HEK293 (cell line): ENCODE results near the gene ASCL2.

Experiments used
- CTCF ChIA-PET: fragments of 350-600 bp; formaldehyde crosslinking; extraction: SDS; loops from one replicate; lab custom pipeline; 2021; ENCODE audit warnings: antibody characterized with exemption; lab: Yijun Ruan, JAX
- POLR2A ChIA-PET: fragments of 300-600 bp; formaldehyde crosslinking; extraction: SDS; loops from one replicate; lab custom pipeline; 2020; ENCODE audit warnings: antibody characterized with exemption, inconsistent platforms; lab: Yijun Ruan, JAX
- H3K27ac ChIP-seq: fragments of 200-500 bp; sonication (Bioruptor generic); 2 replicates; pipeline ENCODE4 v1.5.1; 2014; ENCODE audit warnings: low read depth, low read length, control low read depth, inconsistent platforms; ENCODE audit errors: extremely low read depth
- H3K36me3 ChIP-seq, 2 experiments: fragments of 200-500 bp in 1 of 2; sonication (Bioruptor generic) in 1 of 2; 1 replicate in 1 of 2; 2 replicates in 1 of 2; pipeline ENCODE4 v1.5.1; 2014 to 2017; ENCODE audit warnings: inconsistent platforms in 2 of 2, low read length in 2 of 2; ENCODE audit not compliant: control insufficient read depth in 2 of 2, insufficient read depth in 1 of 2
- H3K4me1 ChIP-seq: fragments of 200-500 bp; sonication (Bioruptor generic); 2 replicates; pipeline ENCODE4 v1.5.1; 2014; ENCODE audit warnings: mild to moderate bottlenecking, low read length, inconsistent platforms; ENCODE audit not compliant: control insufficient read depth, insufficient read depth
- H3K4me3 ChIP-seq: 2 replicates; pipeline ENCODE4 v1.5.1; 2011; ENCODE audit warnings: low read depth, mild to moderate bottlenecking, control low read depth, low read length, moderate library complexity
- H3K9me3 ChIP-seq: fragments of 200-500 bp; sonication (Bioruptor generic); 2 replicates; pipeline ENCODE4 v1.5.1; 2014; ENCODE audit warnings: low read depth, low read length, inconsistent platforms; ENCODE audit not compliant: control insufficient read depth, insufficient read depth
- ELK4 ChIP-seq: IDR thresholded peaks from 2 replicates; pipeline ENCODE4 v1.6.1; 2011; ENCODE audit warnings: mild to moderate bottlenecking, low read depth, low read length, borderline replicate concordance
- GLI2 ChIP-seq: fragments of 450-650 bp; formaldehyde crosslinking; IDR thresholded peaks from 2 replicates; pipeline ENCODE4; 2017; ENCODE audit warnings: missing biosample characterization, missing genetic modification characterization, low read depth, borderline replicate concordance
- OSR2 ChIP-seq: fragments of 450-650 bp; formaldehyde crosslinking; IDR thresholded peaks from 2 replicates; pipeline ENCODE4 v1.5.1; 2016; ENCODE audit warnings: missing biosample characterization, missing genetic modification characterization
- ZNF19 ChIP-seq: fragments of 450-650 bp; formaldehyde crosslinking; IDR thresholded peaks from 2 replicates; pipeline ENCODE4; 2016; ENCODE audit warnings: missing biosample characterization, missing genetic modification characterization, low read depth
- ZNF214 ChIP-seq: fragments of 450-650 bp; formaldehyde crosslinking; IDR thresholded peaks from 2 replicates; pipeline ENCODE4 v1.5.1; 2017; ENCODE audit warnings: missing biosample characterization, mild to moderate bottlenecking, missing genetic modification characterization, borderline replicate concordance
- ZNF558 ChIP-seq: fragments of 450-650 bp; formaldehyde crosslinking; IDR thresholded peaks from 2 replicates; pipeline ENCODE4 v1.5.1; 2016; ENCODE audit warnings: missing biosample characterization, missing genetic modification characterization
- ZNF626 ChIP-seq: fragments of 450-650 bp; sonication (Bioruptor Pico); formaldehyde crosslinking; IDR thresholded peaks from 2 replicates; pipeline ENCODE4 v1.5.1; 2018; ENCODE audit warnings: missing biosample characterization, missing genetic modification characterization, inconsistent platforms
- ZNF701 ChIP-seq: fragments of 450-650 bp; formaldehyde crosslinking; IDR thresholded peaks from 2 replicates; pipeline ENCODE4 v1.5.1; 2016; ENCODE audit warnings: missing biosample characterization, missing genetic modification characterization
- ZXDB ChIP-seq: fragments of 450-650 bp; formaldehyde crosslinking; IDR thresholded peaks from 2 replicates; pipeline ENCODE4 v1.5.1; 2016; ENCODE audit warnings: missing biosample characterization, missing genetic modification characterization
- TF ChIP-seq, protein P1 (sequence below): fragments of 450-650 bp; formaldehyde crosslinking; IDR thresholded peaks from 2 replicates; pipeline ENCODE4 v1.5.1; 2016; ENCODE audit warnings: missing biosample characterization, missing genetic modification characterization
- TF ChIP-seq, protein P2 (sequence below): fragments of 450-650 bp; formaldehyde crosslinking; optimal IDR thresholded peaks from 2 replicates; pipeline ENCODE3; 2016; ENCODE audit warnings: missing biosample characterization, mild to moderate bottlenecking, missing genetic modification characterization
- TF ChIP-seq, protein P3 (sequence below): fragments of 450-650 bp; formaldehyde crosslinking; IDR thresholded peaks from 2 replicates; pipeline ENCODE4 v1.5.1; 2016; ENCODE audit warnings: missing biosample characterization, missing genetic modification characterization
- TF ChIP-seq, protein P4 (sequence below): fragments of 450-650 bp; formaldehyde crosslinking; IDR thresholded peaks from 2 replicates; pipeline ENCODE4 v1.5.1; 2016; ENCODE audit warnings: missing biosample characterization, missing genetic modification characterization

Gene ASCL2

DNA sequence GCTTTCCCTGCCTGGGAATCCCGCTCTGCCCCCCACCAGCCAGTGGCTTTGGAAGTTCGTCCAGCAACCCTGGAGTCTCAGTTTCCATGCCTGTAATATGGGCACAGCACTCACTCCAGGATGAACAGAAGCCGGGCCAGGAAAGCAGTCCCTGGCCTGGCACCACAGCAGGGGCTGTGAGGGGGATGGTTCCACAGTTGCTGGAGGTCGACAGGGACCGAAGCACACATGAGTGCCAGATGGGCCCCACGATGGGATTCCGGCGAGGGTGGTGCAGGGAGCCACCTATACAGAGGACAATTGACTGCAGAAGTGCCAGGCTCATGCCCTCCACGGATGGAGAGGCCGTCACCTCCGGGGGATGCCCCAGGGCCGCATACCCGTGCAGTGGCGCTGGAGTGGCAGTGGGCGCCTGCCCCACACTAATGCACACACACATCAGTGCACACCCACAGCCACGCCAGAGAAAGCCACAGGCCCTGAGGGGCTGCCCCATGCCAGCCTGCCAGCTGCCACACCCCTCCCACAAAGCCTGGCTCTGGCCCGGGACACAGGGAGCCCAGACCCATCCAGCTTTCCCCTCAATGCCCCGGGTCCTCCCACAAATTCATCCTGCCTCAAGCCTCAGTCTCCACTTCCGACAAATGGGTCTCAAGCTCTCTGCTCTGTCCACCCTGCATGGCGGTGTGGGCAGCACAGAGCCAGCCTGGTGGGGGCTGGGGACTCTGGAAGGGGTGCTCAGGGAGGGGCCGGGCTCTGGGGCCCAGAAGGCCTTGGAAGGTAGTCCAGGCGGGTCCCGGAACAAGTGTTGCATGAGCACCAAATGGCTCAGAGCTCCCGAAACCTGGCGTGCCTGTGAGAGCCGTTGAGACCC is 9.7 kb downstream of the ASCL2 start:
- POLR2A ChIA-PET: no interaction called here
- CTCF ChIA-PET: no interaction called here
- no peaks in the 10 kb centered on the region for H3K9me3 ChIP-seq
- no peak for TF ChIP-seq ZNF626 (tag by site-specific recombination)
- TF ChIP-seq ZNF558: no peak
- no peak overlapping the region for H3K4me3 ChIP-seq
- no peaks in the 10 kb centered on the region for H3K36me3 ChIP-seq
- H3K4me1 ChIP-seq: no peaks in the 10 kb centered on the region
- no peak overlapping the region for H3K27ac ChIP-seq

DNA sequence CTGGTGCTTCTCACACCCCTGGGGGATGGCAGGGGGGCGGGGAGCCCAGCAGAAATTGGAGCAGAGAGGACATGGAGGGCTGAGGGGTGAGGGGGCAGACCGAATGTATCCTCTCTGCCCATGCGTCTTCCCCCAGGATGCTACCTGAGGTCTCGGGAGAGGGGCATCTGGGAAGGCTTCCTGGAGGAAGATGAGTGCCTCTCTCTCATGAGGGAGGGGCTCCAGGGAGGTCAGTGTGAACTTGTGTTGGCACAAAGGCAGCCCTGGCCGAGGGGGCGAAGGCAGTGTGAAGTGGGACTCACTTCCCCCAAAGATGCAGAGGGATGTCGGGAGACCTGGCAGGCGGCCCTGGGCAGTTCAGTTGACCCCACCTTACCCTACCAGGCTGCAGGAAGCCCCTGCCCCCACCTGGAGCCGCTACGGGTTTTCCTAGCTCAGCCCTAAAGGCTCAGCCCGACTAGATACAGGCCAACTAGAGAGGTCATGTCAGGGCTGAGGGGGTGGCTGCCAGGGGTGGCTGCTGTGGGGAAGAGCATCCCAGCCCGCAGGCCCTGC is 10.4 kb downstream of the ASCL2 start:
- CTCF ChIA-PET: no interaction called here
- TF ChIP-seq OSR2 (tag by site-specific recombination) (no peak), ZNF701 (no peak), GLI2 (no peak), ELK4 (no peak), ZNF214 (no peak), ZNF19 (tag by site-specific recombination) (no peak), ZXDB (no peak)
- TF ChIP-seq, protein P1, sequence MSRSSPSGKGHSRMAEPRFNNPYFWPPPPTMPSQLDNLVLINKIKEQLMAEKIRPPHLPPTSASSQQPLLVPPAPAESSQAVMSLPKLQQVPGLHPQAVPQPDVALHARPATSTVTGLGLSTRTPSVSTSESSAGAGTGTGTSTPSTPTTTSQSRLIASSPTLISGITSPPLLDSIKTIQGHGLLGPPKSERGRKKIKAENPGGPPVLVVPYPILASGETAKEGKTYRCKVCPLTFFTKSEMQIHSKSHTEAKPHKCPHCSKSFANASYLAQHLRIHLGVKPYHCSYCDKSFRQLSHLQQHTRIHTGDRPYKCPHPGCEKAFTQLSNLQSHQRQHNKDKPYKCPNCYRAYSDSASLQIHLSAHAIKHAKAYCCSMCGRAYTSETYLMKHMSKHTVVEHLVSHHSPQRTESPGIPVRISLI (tag by site-specific recombination): no peak
- TF ChIP-seq, protein P2, sequence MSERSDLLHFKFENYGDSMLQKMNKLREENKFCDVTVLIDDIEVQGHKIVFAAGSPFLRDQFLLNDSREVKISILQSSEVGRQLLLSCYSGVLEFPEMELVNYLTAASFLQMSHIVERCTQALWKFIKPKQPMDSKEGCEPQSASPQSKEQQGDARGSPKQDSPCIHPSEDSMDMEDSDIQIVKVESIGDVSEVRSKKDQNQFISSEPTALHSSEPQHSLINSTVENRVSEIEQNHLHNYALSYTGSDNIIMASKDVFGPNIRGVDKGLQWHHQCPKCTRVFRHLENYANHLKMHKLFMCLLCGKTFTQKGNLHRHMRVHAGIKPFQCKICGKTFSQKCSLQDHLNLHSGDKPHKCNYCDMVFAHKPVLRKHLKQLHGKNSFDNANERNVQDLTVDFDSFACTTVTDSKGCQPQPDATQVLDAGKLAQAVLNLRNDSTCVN (tag by site-specific recombination): no peak
- TF ChIP-seq, protein P3, sequence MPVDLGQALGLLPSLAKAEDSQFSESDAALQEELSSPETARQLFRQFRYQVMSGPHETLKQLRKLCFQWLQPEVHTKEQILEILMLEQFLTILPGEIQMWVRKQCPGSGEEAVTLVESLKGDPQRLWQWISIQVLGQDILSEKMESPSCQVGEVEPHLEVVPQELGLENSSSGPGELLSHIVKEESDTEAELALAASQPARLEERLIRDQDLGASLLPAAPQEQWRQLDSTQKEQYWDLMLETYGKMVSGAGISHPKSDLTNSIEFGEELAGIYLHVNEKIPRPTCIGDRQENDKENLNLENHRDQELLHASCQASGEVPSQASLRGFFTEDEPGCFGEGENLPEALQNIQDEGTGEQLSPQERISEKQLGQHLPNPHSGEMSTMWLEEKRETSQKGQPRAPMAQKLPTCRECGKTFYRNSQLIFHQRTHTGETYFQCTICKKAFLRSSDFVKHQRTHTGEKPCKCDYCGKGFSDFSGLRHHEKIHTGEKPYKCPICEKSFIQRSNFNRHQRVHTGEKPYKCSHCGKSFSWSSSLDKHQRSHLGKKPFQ (tag by site-specific recombination): no peak
- TF ChIP-seq, protein P4, sequence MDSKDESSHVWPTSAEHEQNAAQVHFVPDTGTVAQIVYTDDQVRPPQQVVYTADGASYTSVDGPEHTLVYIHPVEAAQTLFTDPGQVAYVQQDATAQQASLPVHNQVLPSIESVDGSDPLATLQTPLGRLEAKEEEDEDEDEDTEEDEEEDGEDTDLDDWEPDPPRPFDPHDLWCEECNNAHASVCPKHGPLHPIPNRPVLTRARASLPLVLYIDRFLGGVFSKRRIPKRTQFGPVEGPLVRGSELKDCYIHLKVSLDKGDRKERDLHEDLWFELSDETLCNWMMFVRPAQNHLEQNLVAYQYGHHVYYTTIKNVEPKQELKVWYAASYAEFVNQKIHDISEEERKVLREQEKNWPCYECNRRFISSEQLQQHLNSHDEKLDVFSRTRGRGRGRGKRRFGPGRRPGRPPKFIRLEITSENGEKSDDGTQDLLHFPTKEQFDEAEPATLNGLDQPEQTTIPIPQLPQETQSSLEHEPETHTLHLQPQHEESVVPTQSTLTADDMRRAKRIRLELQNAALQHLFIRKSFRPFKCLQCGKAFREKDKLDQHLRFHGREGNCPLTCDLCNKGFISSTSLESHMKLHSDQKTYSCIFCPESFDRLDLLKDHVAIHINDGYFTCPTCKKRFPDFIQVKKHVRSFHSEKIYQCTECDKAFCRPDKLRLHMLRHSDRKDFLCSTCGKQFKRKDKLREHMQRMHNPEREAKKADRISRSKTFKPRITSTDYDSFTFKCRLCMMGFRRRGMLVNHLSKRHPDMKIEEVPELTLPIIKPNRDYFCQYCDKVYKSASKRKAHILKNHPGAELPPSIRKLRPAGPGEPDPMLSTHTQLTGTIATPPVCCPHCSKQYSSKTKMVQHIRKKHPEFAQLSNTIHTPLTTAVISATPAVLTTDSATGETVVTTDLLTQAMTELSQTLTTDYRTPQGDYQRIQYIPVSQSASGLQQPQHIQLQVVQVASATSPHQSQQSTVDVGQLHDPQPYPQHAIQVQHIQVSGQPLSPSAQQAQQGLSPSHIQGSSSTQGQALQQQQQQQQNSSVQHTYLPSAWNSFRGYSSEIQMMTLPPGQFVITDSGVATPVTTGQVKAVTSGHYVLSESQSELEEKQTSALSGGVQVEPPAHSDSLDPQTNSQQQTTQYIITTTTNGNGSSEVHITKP (tag by site-specific recombination): no peak
- TF ChIP-seq, all 188 proteins: peak for 0
- no peaks in the 10 kb centered on the region for H3K4me1 ChIP-seq

More for the DNA sequence above, 10.4 kb downstream of the ASCL2 start:
- POLR2A ChIA-PET: interaction anchor here (0.5 kb wide), 1 partner anchor 21 kb away, joined by 3 read pairs; no protein-coding TSS in a partner anchor
- Histone ChIP-seq H3K27ac (no peak overlapping the region), H3K4me3 (no peak overlapping the region), H3K9me3 (no peaks in the 10 kb centered on the region), H3K36me3 (no peaks in the 10 kb centered on the region)
